CD4-positive, alpha-beta T cell treated with Interleukin-6 at 100 ng/mL for 8 hours (primary cell): Measurements from ENCODE around the gene ZNF576.
"Not testable (repeated sequence)": the region's sequence is repeated elsewhere in the genome, so short reads cannot be mapped to it uniquely, and the experiment has no call there.

Source experiments
- DNase-seq: peaks from one replicate; pipeline ENCODE4 v3.0.0-alpha.2; 2020; ENCODE audit warnings: mixed read lengths, low spot score

Gene ZNF576

GRCh38 chr19:43575156-43575950 lies 21.0 kb upstream of the ZNF576 start, which contains the start of the genes PINLYP and XRCC1:
Gene PINLYP (plus strand): TSS chr19:43575801. CDS start chr19:43577192, 1,391 bp downstream.
Gene XRCC1 (minus strand): TSS chr19:43575527. CDS start chr19:43575458, 69 bp downstream.
- DNase-seq: peak; percentile 97

- DNase-seq: no peak
Observed at GRCh38 chr19:43575955-43576878, 20.2 kb upstream of the ZNF576 start.

GRCh38 chr19:43578787-43579186 lies 17.6 kb upstream of the ZNF576 start:
- DNase-seq: no peak

- no peak for DNase-seq
Observed at GRCh38 chr19:43581467-43581866, 14.9 kb upstream of the ZNF576 start.

- DNase-seq: no peak
Observed at GRCh38 chr19:43582495-43582894, 13.9 kb upstream of the ZNF576 start.

- no peak for DNase-seq
Observed at GRCh38 chr19:43584484-43584883, 11.9 kb upstream of the ZNF576 start.

GRCh38 chr19:43586346-43586745 lies 10.0 kb upstream of the ZNF576 start:
- DNase-seq: no peak

GRCh38 chr19:43587029-43587428 lies 9.4 kb upstream of the ZNF576 start:
- not testable (repeated sequence) for DNase-seq

GRCh38 chr19:43589277-43589676 lies 7.1 kb upstream of the ZNF576 start:
- DNase-seq: no peak

- no peak for DNase-seq
Observed at GRCh38 chr19:43589678-43590077, 6.7 kb upstream of the ZNF576 start.

- DNase-seq: no peak
Observed at GRCh38 chr19:43591904-43592772, 4.3 kb upstream of the ZNF576 start.

GRCh38 chr19:43592800-43593350 lies 3.5 kb upstream of the ZNF576 start:
- no peak for DNase-seq

- no peak for DNase-seq
Observed at GRCh38 chr19:43594081-43594697, 2.2 kb upstream of the ZNF576 start.

GRCh38 chr19:43594710-43595604 lies 1.4 kb upstream of the ZNF576 start:
- DNase-seq: peak; percentile 66

GRCh38 chr19:43595605-43595998 lies 793 bp upstream of the ZNF576 start:
- DNase-seq: no peak

GRCh38 chr19:43596842-43597461 lies 557 bp downstream of the ZNF576 start:
- DNase-seq: no peak

GRCh38 chr19:43597876-43598275 lies 1.5 kb downstream of the ZNF576 start:
- no peak for DNase-seq

GRCh38 chr19:43598445-43599240 lies 2.2 kb downstream of the ZNF576 start:
- no peak for DNase-seq
